ENCODE data around the gene DMD. TPM values are rescaled to one million over a fixed set of nuclear protein-coding genes. Genes with fewer than 3 reads are reported as not detected.

DMD gene
- polyA plus RNA-seq, 2 of the 4 experiments (the other 2 are of a cell fraction) = 0.03 TPM; not detected in 1

DNA sequence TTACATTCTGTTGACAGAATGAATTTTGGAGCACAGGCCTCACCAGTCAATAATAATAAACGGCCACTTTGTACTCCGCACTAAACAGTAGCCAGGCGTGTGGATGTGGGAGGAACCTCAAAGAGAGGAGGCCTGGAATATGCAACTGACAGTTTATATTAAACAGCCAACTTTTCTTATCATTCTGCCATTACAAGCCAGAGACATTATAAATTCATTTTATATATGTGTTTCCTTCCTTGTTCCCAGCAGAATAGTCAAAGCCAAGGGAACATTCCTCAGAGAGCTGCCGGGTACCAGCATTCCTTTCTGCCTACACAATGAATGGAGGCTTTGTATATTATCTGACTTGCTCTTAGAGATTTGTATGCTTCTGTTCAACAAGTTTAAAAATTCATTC lies 1703.0 kb downstream of the DMD start:
- ATAC-seq (no peak), DNase-seq (ENCODE audit: low read depth in 1 of 2, low spot score in 1 of 2) (no peak), FAIRE-seq (no peak)
- no peaks in the 10 kb centered on the region for H3K9me3 ChIP-seq
- POLR2A ChIA-PET = no interaction called here
- no peak overlapping the region for H3K4me2 ChIP-seq
- WGBS (ENCODE audit: missing lambda C conversion rate) = 23% methylated on average over 4 of the region's 4 CpGs
- H3K4me3 ChIP-seq = no peak overlapping the region
- H3K4me1 ChIP-seq = no peaks in the 10 kb centered on the region
- CTCF ChIA-PET = no interaction called here
- no peak overlapping the region for H3K27ac ChIP-seq
- TF ChIP-seq CBX2 (IDR thresholded peaks at IDR 0.05; ENCODE audit: borderline replicate concordance, low read depth) = no peak
- TF ChIP-seq HEYL (CRISPR knock-in tag; IDR thresholded peaks at IDR 0.05) = no peak
- TF ChIP-seq NR3C1 (IDR thresholded peaks at IDR 0.05) = no peak
- no peak for TF ChIP-seq CBX8 (IDR thresholded peaks at IDR 0.05)
- no peak for TF ChIP-seq HOXB5 (CRISPR knock-in tag; IDR thresholded peaks at IDR 0.05)
- TF ChIP-seq CEBPB (IDR thresholded peaks at IDR 0.05) = no peak
- no peak for TF ChIP-seq EP300 (IDR thresholded peaks at IDR 0.05)

DNA sequence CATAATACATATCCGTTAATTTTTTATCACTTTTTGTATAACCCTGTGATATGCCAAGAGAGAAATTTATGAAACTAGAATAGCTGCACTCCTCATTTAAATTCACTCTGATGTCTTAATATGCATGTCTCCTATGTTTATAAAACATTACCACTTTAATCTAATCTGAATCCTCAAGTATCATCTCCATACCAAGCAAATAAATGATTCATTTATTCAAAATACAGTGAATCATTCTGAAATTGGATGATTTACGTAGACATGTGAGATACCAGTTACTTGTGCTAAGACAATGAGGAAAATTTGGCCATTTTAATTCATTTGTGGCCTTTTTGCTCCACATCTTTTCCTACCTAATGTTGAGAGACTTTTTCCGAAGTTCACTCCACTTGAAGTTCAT lies 1704.4 kb downstream of the DMD start:
- no peak for TF ChIP-seq EP300 (IDR thresholded peaks at IDR 0.05)
- TF ChIP-seq HOXA7 (CRISPR knock-in tag; IDR thresholded peaks at IDR 0.05) = no peak
- no peak for TF ChIP-seq GATA3 (IDR thresholded peaks at IDR 0.05; ENCODE audit: borderline replicate concordance)
- TF ChIP-seq KDM1A (IDR thresholded peaks at IDR 0.05; ENCODE audit: low read depth) = no peak
- TF ChIP-seq, protein P1, sequence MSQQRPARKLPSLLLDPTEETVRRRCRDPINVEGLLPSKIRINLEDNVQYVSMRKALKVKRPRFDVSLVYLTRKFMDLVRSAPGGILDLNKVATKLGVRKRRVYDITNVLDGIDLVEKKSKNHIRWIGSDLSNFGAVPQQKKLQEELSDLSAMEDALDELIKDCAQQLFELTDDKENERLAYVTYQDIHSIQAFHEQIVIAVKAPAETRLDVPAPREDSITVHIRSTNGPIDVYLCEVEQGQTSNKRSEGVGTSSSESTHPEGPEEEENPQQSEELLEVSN (IDR thresholded peaks at IDR 0.05; ENCODE audit: borderline replicate concordance, low read depth) = no peak
- TF ChIP-seq, protein P2, sequence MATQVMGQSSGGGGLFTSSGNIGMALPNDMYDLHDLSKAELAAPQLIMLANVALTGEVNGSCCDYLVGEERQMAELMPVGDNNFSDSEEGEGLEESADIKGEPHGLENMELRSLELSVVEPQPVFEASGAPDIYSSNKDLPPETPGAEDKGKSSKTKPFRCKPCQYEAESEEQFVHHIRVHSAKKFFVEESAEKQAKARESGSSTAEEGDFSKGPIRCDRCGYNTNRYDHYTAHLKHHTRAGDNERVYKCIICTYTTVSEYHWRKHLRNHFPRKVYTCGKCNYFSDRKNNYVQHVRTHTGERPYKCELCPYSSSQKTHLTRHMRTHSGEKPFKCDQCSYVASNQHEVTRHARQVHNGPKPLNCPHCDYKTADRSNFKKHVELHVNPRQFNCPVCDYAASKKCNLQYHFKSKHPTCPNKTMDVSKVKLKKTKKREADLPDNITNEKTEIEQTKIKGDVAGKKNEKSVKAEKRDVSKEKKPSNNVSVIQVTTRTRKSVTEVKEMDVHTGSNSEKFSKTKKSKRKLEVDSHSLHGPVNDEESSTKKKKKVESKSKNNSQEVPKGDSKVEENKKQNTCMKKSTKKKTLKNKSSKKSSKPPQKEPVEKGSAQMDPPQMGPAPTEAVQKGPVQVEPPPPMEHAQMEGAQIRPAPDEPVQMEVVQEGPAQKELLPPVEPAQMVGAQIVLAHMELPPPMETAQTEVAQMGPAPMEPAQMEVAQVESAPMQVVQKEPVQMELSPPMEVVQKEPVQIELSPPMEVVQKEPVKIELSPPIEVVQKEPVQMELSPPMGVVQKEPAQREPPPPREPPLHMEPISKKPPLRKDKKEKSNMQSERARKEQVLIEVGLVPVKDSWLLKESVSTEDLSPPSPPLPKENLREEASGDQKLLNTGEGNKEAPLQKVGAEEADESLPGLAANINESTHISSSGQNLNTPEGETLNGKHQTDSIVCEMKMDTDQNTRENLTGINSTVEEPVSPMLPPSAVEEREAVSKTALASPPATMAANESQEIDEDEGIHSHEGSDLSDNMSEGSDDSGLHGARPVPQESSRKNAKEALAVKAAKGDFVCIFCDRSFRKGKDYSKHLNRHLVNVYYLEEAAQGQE (IDR thresholded peaks at IDR 0.05) = no peak
- no peak for TF ChIP-seq KDM5A (IDR thresholded peaks at IDR 0.05)
- Histone ChIP-seq H3K27ac (no peak overlapping the region), H3K4me1 (no peaks in the 10 kb centered on the region), H3K4me3 (no peak overlapping the region), H3K4me2 (no peak overlapping the region), H3K9me3 (no peaks in the 10 kb centered on the region)
- ChIA-PET CTCF (no interaction called here), POLR2A (no interaction called here)
- 51% methylated on average over 3 of the region's 3 CpGs for WGBS (ENCODE audit: missing lambda C conversion rate)
- ATAC-seq (no peak), FAIRE-seq (no peak), DNase-seq (ENCODE audit: low read depth in 1 of 2, low spot score in 1 of 2) (no peak)

- DNase-seq (ENCODE audit: low read depth in 1 of 2, low spot score in 1 of 2) (no peak), ATAC-seq (no peak), FAIRE-seq (no peak)
- H3K27ac ChIP-seq = no peak overlapping the region
- H3K4me1 ChIP-seq = no peaks in the 10 kb centered on the region
- no peak overlapping the region for H3K4me2 ChIP-seq
- POLR2A ChIA-PET = no interaction called here
- H3K9me3 ChIP-seq = no peaks in the 10 kb centered on the region
- CTCF ChIA-PET = no interaction called here
- H3K4me3 ChIP-seq = no peak overlapping the region
- TF ChIP-seq FOSL2 (IDR thresholded peaks at IDR 0.05) (no peak), FOSL2 (CRISPR knock-in tag; IDR thresholded peaks at IDR 0.05) (no peak), CEBPB (IDR thresholded peaks at IDR 0.05) (no peak), MYC (IDR thresholded peaks at IDR 0.05; ENCODE audit: borderline replicate concordance, low read length) (no peak), FOSB (CRISPR knock-in tag; IDR thresholded peaks at IDR 0.05) (no peak), CTCF (IDR thresholded peaks at IDR 0.05) (no peak), TP53 (CRISPR knock-in tag; IDR thresholded peaks at IDR 0.05) (no peak), EHMT2 (IDR thresholded peaks at IDR 0.05; ENCODE audit: low read depth) (no peak)
- WGBS (ENCODE audit: missing lambda C conversion rate) = 4% methylated on average over 3 of the region's 3 CpGs
These were observed 1705.0 kb downstream of the DMD start for GRCh38 chrX:31506360-31506759.

Data from A549 (cell line).